ENCODE results near the gene GPSM3.

Gene GPSM3

DNA sequence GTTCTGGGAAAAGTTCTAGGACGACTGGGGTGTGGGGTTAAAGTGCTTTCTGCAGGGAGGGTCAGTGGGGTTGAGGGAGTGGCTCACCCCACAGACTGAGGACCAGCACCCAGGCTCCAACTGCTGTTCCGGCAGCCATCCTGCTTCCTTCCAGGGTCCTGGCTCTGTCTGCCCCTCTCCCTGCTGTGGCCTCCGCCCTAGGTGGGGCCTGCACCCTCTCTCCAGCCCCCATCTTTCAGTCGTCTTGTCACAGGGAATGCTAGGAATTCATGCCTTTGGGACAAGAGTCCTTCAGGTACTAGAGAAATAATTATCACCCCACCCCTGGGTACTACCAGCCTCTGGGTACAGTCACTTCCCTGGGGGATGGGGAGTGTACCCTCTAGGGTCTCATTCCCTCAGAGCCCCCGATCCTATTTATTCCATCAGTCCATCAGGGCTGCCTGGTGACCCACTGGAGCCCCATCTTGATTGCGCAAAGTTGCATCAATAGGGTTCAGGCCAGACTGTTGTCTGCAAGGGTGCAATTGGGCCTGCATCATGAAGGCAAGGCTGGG, 8.3 kb downstream of the GPSM3 start, which contains the start of gene AGER:
TSS of gene AGER (minus strand) at position 170 of the 557 bp plus-strand sequence. CDS start at position 139, 31 bp downstream.
- TF ChIP-seq, protein P1, sequence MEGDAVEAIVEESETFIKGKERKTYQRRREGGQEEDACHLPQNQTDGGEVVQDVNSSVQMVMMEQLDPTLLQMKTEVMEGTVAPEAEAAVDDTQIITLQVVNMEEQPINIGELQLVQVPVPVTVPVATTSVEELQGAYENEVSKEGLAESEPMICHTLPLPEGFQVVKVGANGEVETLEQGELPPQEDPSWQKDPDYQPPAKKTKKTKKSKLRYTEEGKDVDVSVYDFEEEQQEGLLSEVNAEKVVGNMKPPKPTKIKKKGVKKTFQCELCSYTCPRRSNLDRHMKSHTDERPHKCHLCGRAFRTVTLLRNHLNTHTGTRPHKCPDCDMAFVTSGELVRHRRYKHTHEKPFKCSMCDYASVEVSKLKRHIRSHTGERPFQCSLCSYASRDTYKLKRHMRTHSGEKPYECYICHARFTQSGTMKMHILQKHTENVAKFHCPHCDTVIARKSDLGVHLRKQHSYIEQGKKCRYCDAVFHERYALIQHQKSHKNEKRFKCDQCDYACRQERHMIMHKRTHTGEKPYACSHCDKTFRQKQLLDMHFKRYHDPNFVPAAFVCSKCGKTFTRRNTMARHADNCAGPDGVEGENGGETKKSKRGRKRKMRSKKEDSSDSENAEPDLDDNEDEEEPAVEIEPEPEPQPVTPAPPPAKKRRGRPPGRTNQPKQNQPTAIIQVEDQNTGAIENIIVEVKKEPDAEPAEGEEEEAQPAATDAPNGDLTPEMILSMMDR (IDR thresholded peaks at IDR 0.05; ENCODE audit: borderline replicate concordance, insufficient read depth, low read depth, low read length) = no peak

DNA sequence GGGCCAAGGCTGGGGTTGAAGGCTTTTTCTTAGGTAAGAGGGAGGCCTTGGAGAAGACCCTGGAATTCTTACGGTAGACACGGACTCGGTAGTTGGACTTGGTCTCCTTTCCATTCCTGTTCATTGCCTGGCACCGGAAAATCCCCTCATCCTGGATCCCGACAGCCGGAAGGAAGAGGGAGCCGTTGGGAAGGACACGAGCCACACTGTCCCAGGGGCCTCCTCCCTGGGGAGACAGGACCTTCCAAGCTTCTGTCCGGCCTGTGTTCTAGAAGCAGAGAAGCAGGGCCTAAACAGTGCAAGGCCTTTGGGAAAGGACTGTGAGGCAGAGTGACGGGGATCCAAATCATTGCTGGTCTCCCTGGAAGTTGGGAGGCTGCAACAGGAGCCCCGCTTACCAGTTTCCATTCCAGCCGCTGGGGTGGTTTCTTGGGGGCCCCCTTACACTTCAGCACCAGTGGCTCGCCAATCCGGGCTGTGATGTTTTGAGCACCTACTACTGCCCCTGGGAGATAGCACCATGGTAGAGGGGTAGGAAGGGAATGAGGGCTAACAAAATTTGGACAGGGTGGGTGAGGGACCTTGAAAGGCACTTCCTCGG, 8.9 kb downstream of the GPSM3 start:
- H3K4me3 ChIP-seq (ENCODE audit: low read depth, low read length) = no peak overlapping the region
- TF ChIP-seq, protein P1 (IDR thresholded peaks at IDR 0.05; ENCODE audit: borderline replicate concordance, insufficient read depth, low read depth, low read length) = no peak

More for the DNA sequence above, 8.3 kb downstream of the GPSM3 start, which contains the start of gene AGER:
- no peak within 1 kb of the TSS for H3K4me3 ChIP-seq (ENCODE audit: low read depth, low read length)

DNA sequence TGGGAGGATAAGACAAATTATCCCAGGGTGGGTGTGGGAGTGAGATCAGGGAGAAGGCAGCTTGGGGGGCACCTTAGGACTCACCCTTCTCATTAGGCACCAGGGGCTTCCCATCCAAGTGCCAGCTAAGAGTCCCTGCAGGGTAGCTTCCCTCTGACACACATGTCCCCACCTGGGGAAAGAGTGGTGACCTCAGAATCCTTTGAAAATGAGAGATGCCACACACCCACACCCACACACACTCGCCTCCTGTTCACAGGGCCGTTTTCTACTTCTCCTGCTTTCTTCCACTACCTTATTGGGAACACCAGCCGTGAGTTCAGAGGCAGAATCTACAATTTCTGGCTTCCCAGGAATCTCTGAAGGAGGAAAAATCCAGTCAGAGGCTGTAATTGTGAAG, 9.4 kb downstream of the GPSM3 start:
- TF ChIP-seq, protein P1 (IDR thresholded peaks at IDR 0.05; ENCODE audit: borderline replicate concordance, insufficient read depth, low read depth, low read length) = no peak
- no peak overlapping the region for H3K4me3 ChIP-seq (ENCODE audit: low read depth, low read length)

DNA sequence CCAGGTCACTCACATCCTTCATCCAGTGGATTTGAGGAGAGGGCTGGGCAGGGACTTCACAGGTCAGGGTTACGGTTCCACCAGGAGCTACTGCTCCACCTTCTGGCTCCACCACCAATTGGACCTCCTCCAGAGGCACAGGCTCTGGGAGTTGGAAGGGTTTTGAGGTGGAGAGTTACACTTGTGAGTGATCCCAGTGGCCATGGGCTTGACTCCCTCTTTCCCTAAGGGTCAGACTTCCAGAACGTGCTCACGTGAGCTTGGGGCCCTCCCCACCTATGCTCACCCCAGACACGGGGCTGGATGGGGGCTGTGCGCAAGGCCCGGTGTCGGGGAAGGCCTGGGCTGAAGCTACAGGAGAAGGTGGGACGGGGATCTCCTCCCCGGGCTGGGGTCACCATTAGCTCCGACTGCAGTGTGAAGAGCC, 9.9 kb downstream of the GPSM3 start:
- TF ChIP-seq, protein P1 (IDR thresholded peaks at IDR 0.05; ENCODE audit: borderline replicate concordance, insufficient read depth, low read depth, low read length) = no peak
- no peak overlapping the region for H3K4me3 ChIP-seq (ENCODE audit: low read depth, low read length)

DNA sequence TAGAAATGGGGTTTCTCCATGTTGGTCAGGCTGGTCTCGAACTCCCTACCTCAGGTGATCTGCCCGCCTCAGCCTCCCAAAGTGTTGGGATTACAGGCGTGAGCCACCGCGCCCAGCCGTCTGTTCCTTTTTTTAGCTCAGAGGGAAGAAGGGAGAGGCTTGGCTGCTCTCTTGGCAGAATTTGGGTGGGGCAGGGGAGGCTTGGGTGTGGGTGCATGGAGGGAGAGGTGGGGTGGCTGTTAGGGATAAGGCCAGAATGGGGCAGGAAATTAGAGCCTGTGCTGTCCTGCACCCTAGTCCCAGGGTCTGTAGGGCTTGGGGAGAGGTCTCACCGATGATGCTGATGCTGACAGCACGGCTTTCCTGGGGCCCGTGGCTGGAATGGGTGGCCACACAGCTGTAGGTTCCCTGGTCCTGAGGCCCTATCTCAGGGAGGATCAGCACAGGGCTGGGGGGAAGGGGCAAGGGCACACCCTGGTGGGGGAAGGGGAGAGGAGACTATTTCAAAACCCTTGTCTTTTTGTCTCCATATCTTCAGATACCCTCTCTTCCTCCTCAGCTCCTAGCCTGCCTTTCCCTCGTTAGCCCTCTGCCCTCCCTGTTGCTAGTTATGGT, 10.4 kb downstream of the GPSM3 start:
- no peak overlapping the region for H3K4me3 ChIP-seq (ENCODE audit: low read depth, low read length)
- TF ChIP-seq, protein P1 (IDR thresholded peaks at IDR 0.05; ENCODE audit: borderline replicate concordance, insufficient read depth, low read depth, low read length) = no peak

DNA sequence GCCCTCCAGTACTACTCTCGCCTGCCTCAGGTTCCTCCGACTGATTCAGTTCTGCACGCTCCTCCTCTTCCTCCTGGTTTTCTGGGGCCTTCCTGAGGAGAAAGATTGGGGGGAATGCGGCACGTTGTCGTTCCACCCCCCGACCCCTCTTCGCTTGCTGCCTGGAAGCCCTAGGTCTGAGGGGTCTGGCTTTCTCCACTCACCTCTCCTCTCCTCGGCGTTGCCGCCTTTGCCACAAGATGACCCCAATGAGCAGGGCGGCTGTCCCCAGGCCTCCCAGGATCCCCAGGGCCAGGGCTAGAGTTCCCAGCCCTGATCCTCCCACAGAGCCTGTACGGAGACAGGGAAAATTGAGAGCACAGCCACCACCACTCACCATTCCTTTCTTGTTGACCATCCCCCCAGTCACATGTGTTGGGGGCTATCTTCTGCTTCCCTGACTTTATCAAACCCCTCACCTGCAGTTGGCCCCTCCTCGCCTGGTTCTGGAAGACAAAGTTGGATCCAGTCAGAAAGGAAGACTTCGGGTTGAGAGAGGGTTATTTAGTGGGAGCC, 11.2 kb downstream of the GPSM3 start:
- TF ChIP-seq, protein P1 (IDR thresholded peaks at IDR 0.05; ENCODE audit: borderline replicate concordance, insufficient read depth, low read depth, low read length) = no peak
- H3K4me3 ChIP-seq (ENCODE audit: low read depth, low read length) = no peak overlapping the region

Data from GM12875 (cell line).